GM04504 (cell line): Measurements from ENCODE around the gene ARIH2.

Source experiments
- DNase-seq: peaks from one replicate; pipeline ENCODE4 v3.0.0-alpha.2; 2012; ENCODE audit warnings: low read depth

The ARIH2 gene

DNA sequence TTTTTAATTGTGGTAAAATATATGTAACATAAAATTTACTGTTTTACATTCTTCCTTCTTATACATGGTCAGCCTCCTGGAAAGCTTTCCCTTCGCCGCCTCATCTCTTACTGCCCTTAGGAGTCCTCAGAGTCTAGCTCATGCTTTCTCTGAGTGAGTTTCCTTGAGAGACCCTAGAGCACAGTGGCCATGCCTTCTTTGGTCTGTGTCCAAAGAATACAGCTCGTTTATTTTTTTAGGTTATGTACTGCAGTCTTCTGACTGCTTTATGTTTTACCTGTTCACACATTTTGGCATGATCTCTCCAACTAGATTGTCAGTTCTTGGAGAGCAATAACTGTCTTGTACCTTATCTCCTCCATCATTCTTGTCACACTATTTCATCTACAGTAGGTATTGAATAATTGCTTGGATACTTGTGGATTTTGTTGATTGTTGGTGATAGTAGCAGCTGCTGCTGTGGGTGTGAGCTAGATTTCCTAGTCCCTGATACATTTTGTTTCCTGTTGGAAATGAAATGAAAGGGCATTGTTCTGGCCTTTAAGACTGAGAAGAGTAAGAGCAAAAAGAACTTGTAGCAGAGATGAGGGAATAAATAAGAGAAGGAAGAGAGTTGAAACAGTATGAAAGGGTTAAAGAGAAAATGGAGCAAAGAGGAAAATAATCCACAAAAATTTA, 10.9 kb downstream of the ARIH2 start:
- DNase-seq: no peak

DNA sequence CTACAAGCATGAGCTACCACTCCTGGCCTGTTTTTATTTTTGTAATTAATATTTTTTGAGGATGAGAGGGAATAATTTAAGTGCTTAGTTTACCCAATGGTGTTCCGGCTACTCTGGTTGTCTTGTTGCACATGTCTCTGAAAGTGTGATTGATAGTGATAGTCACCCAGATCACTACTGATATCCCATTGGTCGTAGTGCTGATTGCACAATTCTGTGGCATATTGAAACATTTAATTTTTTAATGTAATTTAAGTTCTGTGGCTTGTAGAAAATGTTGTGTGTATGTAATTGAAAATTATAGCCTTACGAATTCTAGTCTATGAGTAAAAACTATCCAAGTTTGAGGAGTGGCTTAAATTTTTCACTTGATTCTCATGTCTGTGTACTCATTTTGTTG, 11.9 kb downstream of the ARIH2 start:
- DNase-seq: no peak

DNA sequence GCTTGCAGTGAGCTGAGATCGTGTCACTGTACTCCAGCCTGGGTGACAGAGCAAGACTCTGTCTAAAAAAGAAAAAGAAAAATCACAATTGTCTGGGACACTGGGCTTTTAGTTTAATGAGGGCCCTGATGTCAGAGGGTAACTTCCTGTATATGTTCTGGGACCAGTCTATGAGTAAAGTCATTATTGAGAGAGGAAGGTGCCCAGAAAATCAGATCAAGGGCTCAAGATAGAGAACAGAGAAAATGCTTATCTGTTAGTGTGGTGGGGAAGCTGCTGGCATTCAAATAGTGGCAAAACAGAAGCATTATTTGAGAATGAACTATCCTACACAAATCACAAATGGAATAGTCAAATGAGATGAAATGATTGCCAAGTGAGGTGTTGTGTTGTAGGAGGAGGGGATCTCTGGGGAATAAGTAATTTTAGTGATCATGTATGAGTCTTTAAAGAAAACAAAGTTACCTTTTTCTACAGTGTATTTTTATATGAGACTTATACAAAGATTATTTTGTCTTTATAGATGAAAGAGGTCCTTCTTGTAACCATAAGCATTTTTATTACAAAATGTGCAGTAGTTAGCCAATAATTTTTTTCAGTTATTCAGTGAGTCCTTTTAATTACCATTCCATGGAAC, 13.4 kb downstream of the ARIH2 start:
- no peak for DNase-seq

DNA sequence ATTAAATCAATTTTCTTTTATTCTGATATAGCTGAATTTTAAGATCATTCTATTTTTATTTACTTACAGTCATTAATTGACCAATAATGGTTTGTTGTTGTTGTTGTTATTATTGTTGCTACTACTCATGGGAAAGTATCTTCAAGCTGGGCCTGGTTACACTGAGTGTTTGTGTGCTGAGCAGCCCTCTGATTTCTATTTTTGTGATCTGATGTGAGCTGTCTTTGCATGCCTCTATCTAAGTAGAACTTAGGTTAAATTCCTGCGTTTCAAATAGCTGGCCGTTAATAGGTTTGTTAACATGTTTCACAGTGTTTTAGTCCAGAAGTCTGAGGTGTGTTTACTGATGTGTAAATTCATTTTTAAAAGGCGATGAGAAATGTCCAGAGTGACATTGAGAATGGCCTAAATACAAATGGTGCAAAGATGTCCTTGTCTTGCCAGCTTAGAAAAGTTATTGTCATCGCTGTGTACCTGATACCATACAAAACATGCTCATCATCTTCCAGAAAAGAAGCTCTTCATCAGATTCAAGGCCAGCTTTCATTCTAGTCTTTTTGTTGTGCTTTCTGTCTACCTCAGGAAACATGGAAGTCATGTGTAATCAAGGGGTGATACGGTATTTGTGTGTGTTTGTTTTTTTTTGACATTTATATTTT, 15.8 kb downstream of the ARIH2 start:
- DNase-seq: no peak

DNA sequence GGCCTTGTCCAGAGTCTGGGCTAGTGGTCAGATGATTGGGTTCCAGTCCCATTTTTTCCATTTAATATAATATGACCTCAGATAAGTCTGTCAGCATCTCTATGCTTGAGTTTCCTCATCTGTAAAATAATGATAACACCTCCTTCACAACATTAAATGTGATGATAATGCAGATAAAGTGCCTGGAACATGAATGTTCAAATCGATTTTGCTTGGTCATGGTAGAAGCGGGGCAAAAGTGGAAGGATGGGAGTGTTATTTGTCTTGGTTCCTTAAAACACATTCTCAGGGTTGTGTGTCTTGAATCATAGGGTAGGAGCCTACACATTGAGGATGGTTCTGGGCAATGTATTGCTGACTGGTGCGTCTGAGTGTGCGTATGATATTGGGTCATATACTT, 16.9 kb downstream of the ARIH2 start:
- no peak for DNase-seq

DNA sequence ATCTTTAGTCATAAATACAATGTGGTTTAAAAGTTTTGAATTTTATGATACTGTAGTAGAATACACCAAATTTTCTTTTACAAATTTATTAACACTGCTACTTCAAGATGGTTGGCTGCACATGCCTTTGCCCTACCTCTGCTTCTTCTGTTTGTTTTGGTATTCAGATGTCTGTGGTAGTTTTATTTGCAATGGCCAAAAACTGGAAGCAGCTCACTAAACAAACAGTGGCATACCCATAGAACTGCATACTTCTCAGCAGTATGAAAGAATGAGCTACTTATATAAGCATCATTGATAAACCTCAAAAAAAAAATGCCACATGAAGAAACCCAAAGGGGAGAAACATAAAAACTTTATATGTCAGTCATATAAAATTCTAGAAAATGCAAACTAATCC, 19.5 kb downstream of the ARIH2 start:
- no peak for DNase-seq

DNA sequence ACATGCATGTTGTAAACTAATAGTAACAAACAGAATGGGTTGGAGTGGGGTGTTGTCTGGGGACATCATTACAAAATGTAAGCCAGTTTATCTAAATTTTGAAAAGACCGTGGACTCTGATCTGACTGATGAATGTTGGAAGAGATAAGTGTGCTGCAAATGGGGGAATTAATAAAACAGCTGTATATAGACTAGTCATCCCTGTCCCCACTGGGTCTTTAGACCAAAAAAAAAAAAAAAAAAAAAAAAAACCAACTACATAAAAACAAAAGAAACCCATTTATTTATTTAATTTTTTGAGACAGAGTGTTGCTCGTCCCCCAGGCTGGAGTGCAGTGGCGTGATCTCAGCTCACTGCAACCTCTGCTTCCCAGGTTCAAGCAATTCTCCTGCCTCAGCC, 20.0 kb downstream of the ARIH2 start:
- no peak for DNase-seq

DNA sequence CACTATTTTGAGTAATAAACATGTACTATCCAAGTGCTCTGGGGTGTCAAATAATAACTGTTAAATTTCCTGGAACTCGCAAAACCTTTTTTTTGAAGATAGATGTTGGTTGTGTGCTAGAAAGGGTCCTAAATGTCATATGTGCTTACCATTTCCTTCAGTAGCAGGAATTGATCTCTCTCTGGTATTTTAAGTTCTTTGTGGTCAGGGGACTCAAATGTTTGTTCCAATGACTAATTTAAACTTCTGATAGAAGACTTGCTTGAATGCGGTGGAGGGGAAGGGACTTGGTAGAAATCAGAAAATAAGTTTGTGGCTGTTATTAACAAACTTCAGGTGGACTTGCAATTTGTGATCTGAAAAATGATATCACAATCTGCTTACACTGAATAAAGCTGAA, 26.8 kb downstream of the ARIH2 start:
- no peak for DNase-seq

DNA sequence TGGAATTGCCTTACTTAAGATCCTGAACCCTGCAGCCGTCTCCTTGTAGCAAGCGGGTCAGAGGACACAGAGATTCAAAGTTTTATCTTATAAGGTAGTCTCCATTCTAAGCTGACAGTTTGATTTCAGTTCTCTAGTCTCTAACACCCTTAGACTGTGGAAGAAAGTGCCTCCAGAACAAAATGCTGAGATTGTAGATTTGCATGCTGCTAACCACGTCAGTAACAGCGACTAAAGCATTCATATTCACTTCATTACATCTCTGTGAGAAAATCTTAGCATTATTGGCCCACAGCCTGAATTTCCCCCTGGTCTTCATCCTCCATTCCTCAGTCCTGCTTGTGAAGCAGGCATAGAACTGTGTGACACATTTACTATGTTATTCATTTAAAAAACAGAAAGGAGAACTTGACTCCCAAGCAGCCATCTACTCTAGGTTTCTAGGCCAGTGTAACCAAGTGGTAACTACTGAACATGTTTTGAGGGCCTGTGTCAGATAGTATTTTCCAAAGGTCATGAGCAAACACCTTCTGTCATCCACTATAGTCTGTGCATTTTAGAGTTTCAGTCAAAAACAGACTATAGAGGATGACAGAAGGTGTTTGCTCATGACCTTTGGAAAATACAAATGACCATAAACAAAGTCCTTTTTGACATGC, 27.4 kb downstream of the ARIH2 start:
- no peak for DNase-seq

DNA sequence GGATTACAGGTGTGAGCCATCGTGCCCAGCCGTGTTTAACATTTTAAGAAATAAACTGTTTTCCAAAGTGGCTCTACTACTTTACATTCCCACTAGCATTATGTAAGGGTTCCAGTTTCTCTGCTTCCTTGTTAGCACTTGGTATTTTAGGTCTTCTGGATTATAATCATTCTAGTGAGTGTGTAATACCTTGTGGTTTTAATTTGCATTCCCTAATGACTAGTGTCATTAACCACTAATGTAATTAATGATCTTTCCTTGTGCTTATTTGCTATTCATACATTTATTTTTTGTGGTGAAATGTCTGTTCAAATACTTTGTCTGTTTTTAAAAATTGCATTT, 30.7 kb downstream of the ARIH2 start:
- DNase-seq: no peak

DNA sequence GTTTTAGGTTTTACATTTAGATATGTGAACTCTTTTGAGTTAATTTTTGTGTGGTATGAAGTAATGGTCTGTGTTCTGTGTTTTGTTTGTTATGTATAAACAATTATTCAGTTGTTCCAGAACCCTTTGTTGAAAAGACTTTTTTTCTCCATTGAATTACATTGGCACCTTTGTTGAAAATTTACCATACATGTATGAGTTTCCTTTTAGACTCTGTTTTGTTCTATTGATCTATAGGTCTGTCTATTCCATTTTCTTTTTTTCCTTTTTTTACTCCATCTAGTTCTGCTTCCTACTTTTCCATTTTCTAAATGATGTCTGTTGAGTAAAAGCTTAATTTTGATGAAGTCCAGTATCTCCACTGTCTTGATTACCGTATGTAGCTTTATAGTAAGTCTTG, 31.4 kb downstream of the ARIH2 start:
- DNase-seq: no peak

DNA sequence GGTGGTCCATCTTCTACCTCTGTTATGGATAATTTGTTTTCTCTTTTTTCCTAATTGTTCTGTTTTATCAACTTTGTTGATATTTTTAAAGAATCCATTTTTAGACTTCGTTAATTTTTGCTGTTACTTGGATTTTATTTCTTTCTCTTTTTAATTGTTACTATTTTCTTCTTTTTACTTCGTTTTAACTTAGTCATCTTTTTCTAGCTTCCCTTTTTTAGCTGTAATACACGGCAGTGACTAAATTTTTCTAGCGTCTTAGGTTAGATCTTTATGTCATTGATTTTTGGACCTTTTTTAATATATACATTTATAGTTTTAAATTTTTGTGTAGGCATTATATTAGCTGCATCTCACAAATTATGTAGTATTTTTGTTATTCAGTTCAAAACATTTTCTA, 33.1 kb downstream of the ARIH2 start:
- DNase-seq: no peak

DNA sequence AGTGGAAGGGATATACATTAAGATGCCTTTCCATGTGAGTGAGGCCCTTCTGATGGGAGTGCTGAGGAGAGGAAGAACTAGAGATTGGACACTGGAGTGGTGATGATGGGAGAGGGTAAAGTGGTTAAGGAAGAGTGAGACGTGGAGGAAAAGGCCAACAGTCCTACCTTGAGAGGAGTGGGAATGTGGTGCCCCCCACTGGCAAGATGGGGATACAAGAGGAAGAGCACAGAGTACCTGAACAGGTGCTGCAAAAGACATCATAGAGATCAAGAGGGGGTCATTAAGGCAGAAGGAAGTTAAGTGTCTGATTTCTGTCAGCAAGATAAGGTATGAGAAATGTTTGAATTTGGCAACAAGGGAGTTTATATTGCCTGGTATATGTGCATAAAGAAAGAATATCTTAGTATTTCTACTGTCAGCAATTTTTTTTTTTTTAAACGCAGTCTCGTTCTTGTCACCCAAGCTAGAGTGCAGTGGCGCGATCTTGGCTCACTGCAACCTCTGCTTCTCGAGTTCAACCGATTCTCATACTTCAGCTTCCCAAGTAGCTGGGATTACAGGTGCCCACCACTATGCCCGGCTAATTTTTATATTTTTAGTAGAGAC, 34.0 kb downstream of the ARIH2 start:
- no peak for DNase-seq

DNA sequence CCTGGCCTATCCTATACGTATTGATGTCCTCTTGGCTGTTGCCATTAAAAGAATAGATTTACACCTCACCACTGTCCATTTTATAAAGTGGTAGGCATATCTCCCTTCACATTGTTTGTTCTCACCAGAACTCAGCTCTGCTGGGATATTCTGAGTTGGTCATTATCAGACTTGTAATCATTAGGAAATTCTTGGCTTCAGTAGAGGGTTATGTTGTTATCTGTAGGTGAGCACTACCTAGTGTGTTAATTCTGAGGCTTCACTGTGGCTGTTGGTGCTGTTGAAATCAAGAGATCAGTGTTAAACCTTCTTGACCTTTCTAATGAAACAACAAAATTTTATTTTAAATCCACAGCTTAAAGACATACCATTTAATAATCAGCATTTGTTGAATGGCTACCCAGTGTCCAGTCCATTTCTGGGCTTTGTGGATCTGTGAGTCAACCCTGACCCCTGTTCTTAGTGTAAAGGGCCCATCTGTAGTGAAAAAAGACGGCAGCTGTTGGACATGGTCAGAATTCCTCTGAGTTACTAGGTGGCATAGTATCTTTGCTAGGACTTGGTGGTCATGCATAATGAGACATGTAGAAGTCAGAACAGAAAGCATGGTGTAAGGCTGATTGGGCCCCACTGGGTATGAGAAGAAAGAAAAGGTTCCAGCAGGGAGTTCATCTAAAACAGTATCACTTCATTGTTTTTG, 38.5 kb downstream of the ARIH2 start:
- no peak for DNase-seq

DNA sequence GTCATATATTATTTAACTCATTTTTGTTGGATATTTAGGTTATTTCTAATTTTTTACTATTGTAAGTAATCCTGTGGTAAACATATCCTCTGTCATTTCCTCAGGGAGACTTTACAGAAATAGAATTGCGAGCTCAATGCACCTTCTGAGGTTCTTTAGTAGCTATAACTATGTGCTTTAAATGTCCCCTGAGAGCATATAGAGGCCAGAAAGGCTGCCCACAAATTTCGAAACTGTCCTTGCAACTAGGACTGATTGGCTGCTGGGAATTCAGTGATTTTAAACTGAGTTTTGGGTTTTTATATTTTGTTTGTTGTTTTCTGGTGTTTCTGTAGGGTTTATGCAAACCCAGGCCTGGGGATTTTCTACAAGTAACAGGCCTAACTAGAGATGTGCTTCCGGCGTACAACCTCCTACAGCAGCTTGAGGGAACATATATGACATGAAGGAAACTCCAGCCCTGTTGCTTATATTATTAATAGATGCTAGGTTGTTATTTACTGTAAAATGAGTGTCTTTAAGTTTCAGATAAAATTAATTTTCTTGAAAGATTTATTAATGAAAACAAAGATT, 42.3 kb downstream of the ARIH2 start:
- DNase-seq: no peak

DNA sequence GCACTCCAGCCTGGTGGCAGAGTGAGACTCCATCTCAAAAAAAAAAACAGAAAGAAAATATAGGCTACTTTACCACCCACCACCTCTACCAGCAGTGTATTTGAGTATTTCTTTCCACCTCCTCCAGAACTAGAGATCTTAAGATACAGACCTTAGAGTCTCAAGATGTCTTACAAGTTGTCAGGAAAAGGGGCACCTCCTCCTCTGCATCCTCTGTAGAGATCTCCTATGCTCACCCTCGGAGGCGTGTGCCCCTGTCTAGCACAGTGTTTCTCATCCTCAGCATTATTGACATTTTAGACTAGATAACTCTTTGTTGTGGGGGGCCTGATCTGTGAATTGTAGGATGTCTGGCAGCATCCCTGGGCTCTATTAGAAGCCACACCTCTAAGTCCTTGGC, 43.7 kb downstream of the ARIH2 start:
- DNase-seq: no peak

DNA sequence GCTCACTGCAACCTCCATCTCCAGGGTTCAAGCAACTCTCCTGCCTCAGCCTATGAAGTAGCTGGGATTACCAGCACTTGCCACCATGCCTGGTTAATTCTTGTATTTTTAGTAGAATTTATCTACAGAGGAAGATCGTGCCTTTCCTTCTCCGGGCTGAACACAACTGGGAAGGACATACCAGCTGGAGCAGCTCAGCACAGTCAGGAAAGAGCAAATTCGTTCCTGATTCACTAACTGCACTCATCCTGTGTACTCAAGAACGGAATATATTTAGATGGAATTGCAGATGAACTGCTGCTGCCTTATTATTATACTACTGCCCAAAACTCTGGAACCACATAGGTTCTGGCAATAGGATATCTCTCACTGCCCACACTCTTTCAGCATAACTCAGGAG, 44.3 kb downstream of the ARIH2 start:
- no peak for DNase-seq

DNA sequence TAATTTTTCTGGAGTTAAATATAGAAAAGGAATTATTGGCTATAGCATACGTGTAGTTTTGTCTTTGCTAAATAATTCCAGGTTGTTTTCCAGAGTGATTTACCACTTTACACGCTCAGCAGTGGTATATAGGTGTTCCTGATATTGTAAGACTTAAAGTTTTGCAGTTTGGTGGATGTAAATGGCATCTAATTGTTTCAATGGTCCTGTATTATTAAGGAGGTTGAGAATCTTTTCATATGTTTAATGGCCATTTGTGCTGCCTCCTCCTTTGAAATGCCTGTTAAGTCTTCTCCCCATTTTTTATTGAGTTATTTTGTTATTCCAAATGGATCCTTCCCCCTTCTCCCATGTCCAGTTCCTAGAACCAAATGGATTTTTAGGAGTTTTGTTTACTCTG, 44.9 kb downstream of the ARIH2 start:
- no peak for DNase-seq

DNA sequence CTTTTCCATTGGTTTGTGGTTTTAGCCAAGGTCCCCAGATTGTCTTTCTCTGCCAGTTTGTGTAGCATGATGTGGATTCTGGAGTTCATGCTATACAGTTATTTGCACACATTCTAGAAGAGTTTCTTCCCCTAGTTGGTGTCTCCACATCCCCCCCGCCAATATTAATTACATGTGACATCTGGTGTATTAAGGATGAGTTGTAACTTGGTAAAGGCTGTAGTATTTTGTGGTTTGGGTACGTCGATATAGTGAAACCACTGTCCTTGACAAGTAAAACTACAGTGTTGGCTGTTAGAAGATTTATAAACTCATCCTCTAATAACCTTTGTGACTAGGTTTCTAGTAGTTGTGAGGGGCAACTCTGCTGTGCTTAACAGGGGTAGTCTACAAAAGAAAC, 47.7 kb downstream of the ARIH2 start:
- DNase-seq: no peak

DNA sequence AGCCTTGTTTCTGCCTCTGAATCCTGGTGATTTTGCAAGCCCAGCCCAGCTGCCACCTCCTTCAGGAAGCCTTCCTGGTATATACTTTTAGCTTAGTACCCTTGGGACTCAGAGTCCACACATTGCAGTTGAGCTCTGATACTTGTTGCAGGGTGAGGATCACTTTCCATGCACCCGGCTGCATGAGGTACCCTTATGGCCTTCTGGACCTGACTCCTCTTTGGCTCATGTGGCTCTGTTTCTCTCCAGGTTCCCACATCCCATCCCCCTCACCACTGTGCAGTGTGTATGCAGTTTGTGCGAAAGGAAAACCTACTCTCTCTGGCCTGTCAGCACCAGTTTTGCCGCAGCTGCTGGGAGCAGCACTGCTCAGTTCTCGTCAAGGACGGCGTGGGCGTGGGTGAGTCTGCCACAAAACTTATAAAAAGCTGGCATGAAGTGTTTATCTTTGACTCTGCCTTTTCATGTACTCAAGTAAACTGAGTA, 48.3 kb downstream of the ARIH2 start:
- DNase-seq: no peak

DNA sequence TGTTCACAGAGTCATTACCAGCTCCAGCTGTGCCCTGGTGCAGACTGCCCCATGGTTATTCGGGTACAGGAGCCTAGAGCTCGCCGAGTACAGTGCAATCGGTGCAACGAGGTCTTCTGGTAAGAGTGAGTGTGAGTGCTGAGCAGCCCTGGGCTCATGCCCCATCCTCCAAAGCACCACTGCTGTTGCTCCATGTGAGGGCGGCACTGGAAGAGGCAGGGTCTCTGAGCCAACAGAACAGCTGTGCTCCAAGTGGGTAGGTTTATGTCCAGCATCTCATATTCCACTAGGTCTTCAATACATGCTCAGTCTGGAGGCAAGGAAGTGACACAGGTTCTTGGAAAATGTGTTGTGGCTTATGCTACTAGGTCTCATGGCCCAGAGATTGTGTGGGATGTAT, 51.9 kb downstream of the ARIH2 start:
- DNase-seq: no peak
